Measurements from ENCODE around the gene IL18BP. TPM values are rescaled to one million over a fixed set of nuclear protein-coding genes. Genes with fewer than 3 reads are reported as not detected.

Gene IL18BP
- total and polyA plus RNA-seq, 12 donors, result 2.0 to 101 (median 4.3) TPM

DNA sequence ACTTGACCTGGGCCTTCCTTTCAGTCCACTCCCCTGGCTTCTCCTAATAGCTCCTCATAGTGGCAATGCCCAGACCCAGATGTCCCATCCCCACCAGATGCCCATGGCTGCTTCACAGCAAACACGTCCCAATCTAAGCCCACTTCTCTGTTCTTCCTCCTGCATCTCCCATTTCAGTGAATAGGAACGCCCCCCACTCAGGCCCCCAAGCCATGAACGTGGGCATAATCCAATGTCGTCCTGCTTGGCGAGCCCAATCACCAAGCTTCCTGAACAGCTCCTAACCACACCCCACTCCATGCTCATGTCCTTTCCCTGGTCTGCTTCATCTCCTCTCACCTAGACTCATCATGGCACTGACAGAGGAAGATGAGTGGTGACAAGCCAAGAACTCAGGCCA is 8.9 kb downstream of the IL18BP start:
- DNase-seq (no peak), ATAC-seq (no peak)
- Histone ChIP-seq H3K9me3 (no peaks in the 10 kb centered on the region), H3K4me1 (peaks cover 13 to 28% (median 20%) of the 10 kb centered on the region in 9 donors), H3K36me3 (peaks cover 0 to 100% (median 93%) of the 10 kb centered on the region in 9 donors), H3K27ac (no peak overlapping the region), H3K27me3 (no peaks in the 10 kb centered on the region), H3K4me3 (no peak overlapping the region)
- 68 to 77% methylated on average over 5 of the region's 5 CpGs for WGBS, 2 donors
- TF ChIP-seq, protein P1, sequence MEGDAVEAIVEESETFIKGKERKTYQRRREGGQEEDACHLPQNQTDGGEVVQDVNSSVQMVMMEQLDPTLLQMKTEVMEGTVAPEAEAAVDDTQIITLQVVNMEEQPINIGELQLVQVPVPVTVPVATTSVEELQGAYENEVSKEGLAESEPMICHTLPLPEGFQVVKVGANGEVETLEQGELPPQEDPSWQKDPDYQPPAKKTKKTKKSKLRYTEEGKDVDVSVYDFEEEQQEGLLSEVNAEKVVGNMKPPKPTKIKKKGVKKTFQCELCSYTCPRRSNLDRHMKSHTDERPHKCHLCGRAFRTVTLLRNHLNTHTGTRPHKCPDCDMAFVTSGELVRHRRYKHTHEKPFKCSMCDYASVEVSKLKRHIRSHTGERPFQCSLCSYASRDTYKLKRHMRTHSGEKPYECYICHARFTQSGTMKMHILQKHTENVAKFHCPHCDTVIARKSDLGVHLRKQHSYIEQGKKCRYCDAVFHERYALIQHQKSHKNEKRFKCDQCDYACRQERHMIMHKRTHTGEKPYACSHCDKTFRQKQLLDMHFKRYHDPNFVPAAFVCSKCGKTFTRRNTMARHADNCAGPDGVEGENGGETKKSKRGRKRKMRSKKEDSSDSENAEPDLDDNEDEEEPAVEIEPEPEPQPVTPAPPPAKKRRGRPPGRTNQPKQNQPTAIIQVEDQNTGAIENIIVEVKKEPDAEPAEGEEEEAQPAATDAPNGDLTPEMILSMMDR (IDR thresholded peaks at IDR 0.05), result no peak
- intact Hi-C loops (cut with DNase I), result no loop called here

DNA sequence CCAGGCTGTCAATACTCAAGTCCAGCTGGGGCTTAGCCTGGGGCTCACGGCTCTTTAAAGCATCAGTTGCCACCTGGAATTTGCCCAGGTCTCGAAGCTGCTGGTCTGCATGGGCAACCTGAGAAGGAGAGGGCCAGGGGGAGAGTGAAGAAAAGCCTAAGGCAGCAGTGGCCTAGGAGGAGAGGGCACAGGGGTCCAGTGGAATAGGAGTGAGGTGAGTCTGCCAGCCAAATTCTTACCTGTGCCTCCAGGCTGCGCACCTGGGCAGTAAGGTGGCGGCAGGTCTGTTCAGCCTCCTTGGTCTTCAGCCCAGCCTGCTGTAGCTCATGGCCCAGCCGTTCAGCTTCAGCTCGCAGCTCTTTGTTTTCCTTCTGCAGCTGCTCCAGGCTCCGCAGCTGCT is 10.0 kb downstream of the IL18BP start:
- WGBS, 2 donors, result 85 to 92% methylated on average over 7 of the region's 7 CpGs
- H3K9me3 ChIP-seq, result no peaks in the 10 kb centered on the region
- TF ChIP-seq, protein P1 (IDR thresholded peaks at IDR 0.05), result no peak
- peaks cover 0 to 100% (median 92%) of the 10 kb centered on the region in 9 donors for H3K36me3 ChIP-seq
- no peak overlapping the region for H3K27ac ChIP-seq
- no peak for ATAC-seq
- H3K27me3 ChIP-seq, result no peaks in the 10 kb centered on the region
- peaks cover 24 to 40% (median 31%) of the 10 kb centered on the region in 9 donors for H3K4me1 ChIP-seq
- no peak overlapping the region for H3K4me3 ChIP-seq
- no peak for DNase-seq
- intact Hi-C loops (cut with DNase I), result no loop called here

DNA sequence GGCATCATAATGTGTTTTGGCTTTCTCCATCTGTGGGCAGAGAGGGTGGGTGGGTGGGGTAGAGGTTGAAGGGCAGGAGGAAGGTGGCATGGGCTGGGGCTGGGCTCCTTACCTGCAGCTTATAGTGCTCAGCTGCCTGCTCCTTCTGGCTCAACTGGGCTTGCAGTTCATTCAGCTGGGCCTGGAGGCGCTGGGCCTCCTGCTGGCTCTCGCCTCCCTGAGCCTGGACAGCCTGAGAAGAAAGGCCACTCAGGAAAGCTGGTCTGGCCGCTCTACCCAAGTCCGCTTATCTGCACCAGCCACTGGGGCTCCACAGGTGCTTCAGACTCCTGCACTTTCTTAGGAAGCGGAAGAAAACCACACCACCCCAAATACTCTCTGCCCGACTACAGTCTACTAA is 10.4 kb downstream of the IL18BP start:
- DNase-seq (no peak), ATAC-seq (no peak)
- H3K27me3 ChIP-seq, result no peaks in the 10 kb centered on the region
- TF ChIP-seq, protein P1 (IDR thresholded peaks at IDR 0.05), result no peak
- H3K27ac ChIP-seq, result no peak overlapping the region
- peaks cover 28 to 44% (median 35%) of the 10 kb centered on the region in 9 donors for H3K4me1 ChIP-seq
- intact Hi-C loops (cut with DNase I), result no loop called here
- peaks cover 0 to 100% (median 92%) of the 10 kb centered on the region in 9 donors for H3K36me3 ChIP-seq
- H3K4me3 ChIP-seq, result no peak overlapping the region
- 95 to 96% methylated on average over 6 of the region's 6 CpGs for WGBS, 2 donors
- H3K9me3 ChIP-seq, result no peaks in the 10 kb centered on the region

DNA sequence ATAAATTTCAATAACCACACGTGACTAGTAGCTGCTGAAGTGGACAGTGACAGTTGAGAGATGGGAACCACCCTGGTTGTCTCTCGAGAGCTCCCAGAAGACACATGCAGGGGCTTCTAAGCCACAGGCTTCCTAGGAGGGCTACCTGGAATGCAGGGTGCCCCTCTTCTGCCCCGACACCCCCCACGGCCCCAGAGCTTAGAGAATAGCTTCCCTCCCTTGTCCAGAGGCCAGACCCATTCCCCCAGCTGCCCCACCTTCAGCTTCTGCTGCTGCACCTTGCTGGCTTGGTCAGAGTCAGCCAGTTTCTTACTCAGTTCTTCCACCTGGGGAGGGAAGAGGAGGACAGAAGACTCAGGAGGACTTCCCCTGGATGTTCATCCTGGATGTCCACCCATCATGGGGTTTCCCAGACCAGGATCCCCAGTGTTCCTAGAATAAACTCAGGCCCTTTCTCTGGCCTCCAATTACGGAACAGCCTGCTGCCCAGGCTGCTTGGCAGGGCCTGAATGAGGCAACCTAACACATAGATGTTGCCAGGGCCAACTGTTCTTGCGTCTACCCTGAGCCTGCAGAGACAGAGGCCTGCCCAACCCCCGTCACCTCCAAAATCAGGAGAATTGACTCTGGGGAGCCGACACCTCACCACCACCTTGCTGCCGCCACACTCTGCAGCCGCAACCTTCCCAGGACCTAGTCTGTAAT is 12.0 kb downstream of the IL18BP start:
- Histone ChIP-seq H3K36me3 (peaks cover 5 to 100% (median 92%) of the 10 kb centered on the region in 9 donors), H3K27ac (peak overlapping the region in 4 of 10 donors; percentile 10 to 21 (median 16)), H3K4me3 (no peak overlapping the region), H3K27me3 (no peaks in the 10 kb centered on the region), H3K4me1 (peaks cover 34 to 55% (median 43%) of the 10 kb centered on the region in 9 donors), H3K9me3 (no peaks in the 10 kb centered on the region)
- no peak for DNase-seq
- ATAC-seq, result peak in 5 of 8 donors; percentile 27 to 63 (median 43)
- TF ChIP-seq, protein P1 (IDR thresholded peaks at IDR 0.05), result no peak
- intact Hi-C loops (cut with DNase I), result loop anchor here in 2 of 10 donors (10.0 kb wide), 2 partner anchors 214 to 224 kb away; partner anchors contain the start of gene INPPL1 (in 1 of the 2)
- WGBS, 2 donors, result 72 to 78% methylated on average over 10 of the region's 10 CpGs
